HG03457 (cell line): ENCODE measurements around the gene BRSK1.
A peak's percentile ranks its signal among the peaks of the same experiment; 100 is the strongest.

ENCODE experiments used
- ATAC-seq: cut with Tn5 transposase; IDR thresholded peaks from one replicate; pipeline ENCODE4 v1.9.1; 2021; ENCODE audit warnings: moderate number of reproducible peaks; ENCODE audit not compliant: unreplicated experiment

BRSK1 gene

DNA sequence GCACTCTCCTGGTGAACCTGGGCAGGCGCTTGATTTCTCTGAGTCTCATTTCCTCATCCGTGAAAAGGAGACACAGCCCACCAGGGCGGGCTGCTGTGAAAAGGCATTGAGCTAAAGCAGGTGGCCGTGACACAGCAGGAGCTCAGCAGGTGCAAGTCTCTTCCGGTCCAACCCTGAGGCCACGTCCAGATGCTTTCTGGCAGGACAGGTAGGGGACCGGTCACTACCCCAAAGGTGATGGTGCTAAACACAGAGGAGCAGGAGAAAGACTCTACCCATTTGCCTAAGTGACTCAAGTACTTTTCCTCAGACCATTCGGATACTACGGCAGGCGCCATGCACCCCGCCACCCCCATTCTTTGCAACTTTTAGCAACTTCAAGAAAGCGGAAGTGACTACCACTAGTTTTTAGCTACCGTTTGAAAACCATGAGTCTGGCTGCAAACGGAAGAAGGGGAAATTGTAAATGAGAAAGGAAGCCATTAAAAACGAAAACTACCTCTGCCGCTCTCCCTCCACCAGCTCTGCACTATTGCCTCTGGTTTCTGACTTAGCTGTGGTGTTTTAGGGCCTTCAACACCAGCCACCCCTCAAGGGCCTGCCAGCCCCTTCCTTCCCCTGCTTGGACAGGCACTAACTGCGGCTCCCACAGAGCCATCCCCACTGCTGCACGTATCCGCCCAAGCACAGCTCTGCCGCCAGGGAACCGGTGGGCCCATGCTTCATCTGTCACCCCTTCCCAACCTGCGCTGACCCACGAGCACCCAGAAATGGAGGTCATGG lies 29.8 kb upstream of the BRSK1 start:
- no peak for ATAC-seq

DNA sequence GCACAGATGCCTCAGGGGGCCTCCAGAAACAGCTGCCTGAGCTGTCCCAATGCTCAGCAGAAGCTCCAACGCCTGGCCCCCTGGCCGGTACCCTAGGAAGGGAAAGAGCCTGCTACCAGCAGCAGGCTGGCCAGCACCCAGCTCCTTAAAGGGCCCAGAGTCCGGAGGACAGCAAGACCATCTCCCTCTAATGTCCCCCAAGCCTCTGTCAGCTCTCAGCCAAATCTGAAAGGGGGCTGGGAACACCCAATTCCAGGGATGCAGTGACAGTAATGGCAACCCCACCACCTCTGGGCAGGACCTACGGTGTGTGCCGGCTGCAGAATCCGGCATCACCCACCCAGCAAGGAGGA lies 29.2 kb upstream of the BRSK1 start:
- no peak for ATAC-seq

GRCh38 chr19:55255618-55256423 lies 28.0 kb upstream of the BRSK1 start:
- no peak for ATAC-seq

GRCh38 chr19:55256562-55257460 lies 27.0 kb upstream of the BRSK1 start:
- no peak for ATAC-seq

DNA sequence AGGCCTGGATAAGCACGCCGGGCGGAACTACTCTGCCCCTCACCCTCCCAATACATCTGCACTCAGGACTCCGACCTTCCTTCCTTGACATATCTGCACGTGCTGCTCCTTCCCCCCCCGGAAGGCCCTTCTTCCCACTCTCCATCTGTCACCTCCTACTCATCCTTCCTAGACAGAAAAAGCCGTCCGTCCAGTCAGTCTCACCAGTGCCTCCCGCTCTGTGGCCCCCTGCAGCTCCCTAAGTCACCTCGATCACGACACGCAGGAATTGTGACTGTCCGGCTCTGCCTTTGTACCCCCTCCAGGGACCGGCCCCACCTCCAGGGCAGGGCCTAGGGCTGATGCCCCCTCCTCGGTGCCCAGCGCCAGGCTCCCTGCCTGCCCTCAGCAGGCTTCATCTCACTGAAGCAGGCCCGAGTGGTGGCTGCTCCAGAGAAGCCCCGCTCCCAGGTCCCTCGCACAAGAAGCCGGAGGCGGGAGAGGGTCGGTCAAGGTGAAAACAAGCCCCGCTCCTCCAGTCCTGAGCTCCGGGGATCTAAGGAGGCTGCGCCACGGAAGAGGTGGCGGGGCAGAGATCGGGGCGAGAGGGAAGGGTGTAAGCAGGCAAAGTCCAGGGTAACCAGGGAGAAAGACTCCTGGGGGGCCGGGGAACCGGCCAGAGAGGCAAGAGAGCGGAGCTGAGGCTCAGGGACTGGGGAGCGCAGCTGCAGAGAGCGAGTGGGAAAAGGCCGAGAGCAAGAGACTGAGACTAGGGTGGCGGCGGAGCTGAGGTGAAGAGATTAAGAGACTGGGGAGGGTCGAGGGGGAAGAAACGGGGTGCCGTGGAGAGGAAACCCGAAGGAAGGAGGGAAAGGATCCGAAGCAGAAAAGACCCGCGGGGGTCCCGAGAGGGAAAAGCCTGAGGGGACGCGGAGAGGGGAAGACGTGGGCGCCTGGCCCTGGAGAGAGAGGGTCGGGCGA lies 26.1 kb upstream of the BRSK1 start:
- ATAC-seq, result no peak

GRCh38 chr19:55258476-55258827 lies 25.3 kb upstream of the BRSK1 start:
- no peak for ATAC-seq

- peak; percentile 54 for ATAC-seq
Measured at GRCh38 chr19:55258828-55259539, 24.8 kb upstream of the BRSK1 start, which contains the start of gene PPP6R1. TSS of gene PPP6R1 (minus strand) at chr19:55259017. CDS start at chr19:55247103, 11,914 bp downstream.

DNA sequence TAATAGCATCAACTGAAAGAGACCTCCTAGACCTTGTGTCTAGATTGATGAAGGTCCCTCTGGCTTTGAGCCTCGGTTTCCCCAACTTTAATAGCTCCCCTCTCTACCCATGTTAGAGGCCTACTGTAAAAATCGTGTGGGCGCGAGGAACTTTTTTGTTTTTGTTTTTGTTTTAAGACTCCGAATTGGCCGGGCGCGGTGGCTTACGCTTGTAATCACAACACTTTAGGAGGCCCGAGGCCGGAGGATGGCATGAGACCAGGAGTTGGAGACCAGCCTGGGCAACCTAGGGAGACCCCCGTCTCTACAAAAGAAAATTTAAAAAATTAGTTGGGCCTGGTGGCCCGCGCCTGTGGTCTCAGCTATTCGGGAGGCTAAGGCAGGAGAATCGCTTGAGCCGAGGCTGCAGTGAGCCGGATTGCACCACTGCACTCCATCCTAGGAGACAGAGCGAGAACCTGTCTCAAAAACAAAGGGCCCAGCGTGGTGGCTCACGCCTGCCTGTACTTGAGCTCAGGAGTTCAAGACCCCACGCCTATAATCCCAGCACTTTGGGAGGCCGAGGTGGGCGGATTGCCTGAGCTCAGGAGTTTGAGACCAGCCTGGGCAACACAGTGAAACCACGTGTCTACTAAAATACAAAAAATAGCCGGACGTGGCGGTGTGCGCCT lies 24.1 kb upstream of the BRSK1 start:
- no peak for ATAC-seq

DNA sequence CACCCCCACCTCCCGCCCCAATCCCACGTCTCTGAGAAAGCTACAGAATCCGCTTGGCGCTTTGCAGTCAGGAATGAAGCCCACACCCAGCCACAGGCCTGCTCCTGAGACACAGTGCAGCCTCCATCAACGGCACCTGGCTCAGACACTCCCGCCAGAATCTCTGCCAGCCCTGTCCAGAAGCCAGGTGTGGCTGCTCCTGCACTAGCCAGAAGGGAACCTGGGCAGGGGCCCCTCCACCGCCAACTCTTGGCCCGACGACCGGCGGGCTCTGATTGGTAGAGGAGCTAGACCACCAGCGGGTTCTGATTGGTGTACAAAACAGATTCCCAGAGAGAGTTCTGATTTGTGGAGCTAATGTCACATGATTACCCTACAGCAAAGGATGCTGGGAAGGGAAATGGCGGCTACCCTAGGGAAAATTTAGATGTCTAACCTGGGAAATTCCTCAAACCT lies 22.1 kb upstream of the BRSK1 start:
- no peak for ATAC-seq

GRCh38 chr19:55262359-55262758 lies 21.4 kb upstream of the BRSK1 start:
- no peak for ATAC-seq

DNA sequence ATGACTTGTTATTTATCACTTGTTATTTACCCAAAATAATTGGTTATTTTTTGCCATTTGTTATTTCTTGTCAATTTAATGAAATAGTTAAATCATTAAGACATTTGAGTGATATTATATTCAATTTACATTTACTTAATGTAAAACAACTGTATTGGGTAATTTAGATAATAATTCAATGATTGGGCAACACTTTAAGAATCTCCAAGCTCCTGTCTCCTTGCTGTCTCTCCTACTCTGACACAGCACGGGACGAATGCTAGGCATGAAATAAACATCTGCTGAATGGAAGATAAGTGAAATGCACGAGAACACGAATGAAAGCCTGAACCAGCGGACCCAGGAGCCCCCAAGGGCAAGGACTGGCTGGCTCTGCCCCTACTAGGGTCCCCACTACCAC lies 19.3 kb upstream of the BRSK1 start:
- no peak for ATAC-seq

GRCh38 chr19:55265173-55265572 lies 18.6 kb upstream of the BRSK1 start:
- no peak for ATAC-seq

- no peak for ATAC-seq
Measured at GRCh38 chr19:55265723-55266386, 17.9 kb upstream of the BRSK1 start.

GRCh38 chr19:55266404-55266803 lies 17.4 kb upstream of the BRSK1 start:
- no peak for ATAC-seq

DNA sequence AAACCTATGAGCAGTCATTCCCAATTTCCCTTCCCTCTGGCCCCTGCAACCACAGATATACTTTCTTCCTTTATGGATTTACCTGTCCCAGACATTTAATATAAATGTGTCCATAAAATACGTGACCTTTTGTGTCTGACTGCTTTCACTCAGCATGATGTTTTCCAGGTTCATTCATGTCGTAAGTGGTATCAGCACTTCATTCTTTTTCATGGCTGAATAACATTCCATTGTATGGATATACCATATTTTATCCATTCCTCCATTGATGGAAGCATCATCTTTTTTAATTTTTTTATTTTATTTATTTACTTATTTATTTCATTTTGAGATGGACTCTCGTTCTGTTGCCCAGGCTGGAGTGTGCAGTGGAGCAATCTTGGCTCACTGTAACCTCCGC lies 17.0 kb upstream of the BRSK1 start:
- ATAC-seq, result no peak

DNA sequence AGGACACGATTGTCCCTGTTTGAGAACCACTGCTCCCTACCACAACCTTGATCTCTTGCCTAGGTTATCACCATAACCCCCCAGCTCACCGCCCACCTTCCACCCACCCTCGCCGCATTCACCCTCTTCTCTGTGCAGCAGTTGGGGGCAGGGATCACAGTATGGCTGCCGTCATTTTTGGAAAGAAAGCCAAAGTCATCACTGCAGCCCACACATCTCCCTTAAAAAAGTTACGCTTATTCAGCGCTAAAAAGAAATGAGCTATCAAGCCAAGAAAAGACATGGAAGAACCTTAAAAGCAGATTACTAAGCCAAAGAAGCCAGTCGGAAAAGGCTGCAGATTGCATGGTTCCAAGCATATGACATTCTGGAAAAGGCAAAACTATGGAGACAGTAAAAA lies 14.5 kb upstream of the BRSK1 start:
- no peak for ATAC-seq

DNA sequence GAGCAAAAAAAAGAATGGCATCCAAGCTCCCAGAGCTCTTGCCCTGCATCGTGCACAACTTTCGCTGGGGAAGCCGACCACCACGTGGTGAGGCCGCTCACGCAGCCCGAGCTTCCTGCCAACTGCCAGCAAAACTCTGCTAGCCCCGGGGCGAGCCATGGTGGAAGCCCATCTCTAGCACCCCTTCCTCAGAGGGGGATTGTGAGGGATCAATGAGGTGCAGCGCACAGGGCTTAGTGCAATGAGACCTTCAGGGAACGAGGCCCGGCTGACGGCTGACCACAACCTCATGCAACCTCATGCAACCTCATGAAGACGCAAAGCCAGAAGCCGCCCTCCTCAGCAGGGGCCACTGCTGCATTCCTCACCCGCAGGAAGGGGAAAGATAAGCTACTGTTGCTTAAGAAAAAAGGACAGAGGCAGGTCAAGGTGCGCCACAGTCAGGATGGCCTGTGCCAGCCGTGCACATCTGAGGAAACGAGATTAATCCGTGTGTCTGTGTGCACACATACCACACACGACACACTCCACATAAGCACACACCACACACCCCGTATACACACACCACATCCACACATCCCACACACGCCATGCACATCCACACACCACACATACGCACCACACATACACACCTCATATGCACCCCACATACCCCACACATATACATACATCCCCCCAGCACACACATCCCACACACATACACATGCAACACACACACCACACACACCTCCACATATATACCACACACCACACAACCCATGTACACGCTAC lies 13.4 kb upstream of the BRSK1 start:
- no peak for ATAC-seq

GRCh38 chr19:55272142-55272541 lies 11.7 kb upstream of the BRSK1 start:
- ATAC-seq, result no peak
